ENCODE results near the gene FFAR3. TPM values are rescaled to one million over a fixed set of nuclear protein-coding genes. Genes with fewer than 3 reads are reported as not detected.

The FFAR3 gene
- polyA plus RNA-seq, 2 of the 4 experiments (the other 2 are of a cell fraction) = not detected

GRCh38 chr19:35397064-35397463 lies 38.8 kb downstream of the FFAR3 start:
- no peak overlapping the region for H3K4me2 ChIP-seq
- H3K4me3 ChIP-seq = no peak overlapping the region
- ATAC-seq (no peak; a peak in 1 of 6 replicates), DNase-seq (ENCODE audit: low read depth in 1 of 2, low spot score in 1 of 2) (no peak), FAIRE-seq (no peak)
- no peaks in the 10 kb centered on the region for H3K9me3 ChIP-seq
- POLR2A ChIA-PET = no interaction called here
- 76% methylated on average over 6 of the region's 6 CpGs for WGBS (ENCODE audit: missing lambda C conversion rate)
- TF ChIP-seq JUN (IDR thresholded peaks at IDR 0.05) (no peak), HOXA7 (CRISPR knock-in tag; IDR thresholded peaks at IDR 0.05) (no peak), ESRRA (IDR thresholded peaks at IDR 0.05; ENCODE audit: borderline replicate concordance, low read length) (no peak), GATA3 (IDR thresholded peaks at IDR 0.05; ENCODE audit: borderline replicate concordance) (no peak), BHLHE40 (IDR thresholded peaks at IDR 0.05; ENCODE audit: low read depth, low read length) (no peak), TFCP2L1 (CRISPR knock-in tag; IDR thresholded peaks at IDR 0.05) (no peak), TP53 (CRISPR knock-in tag; IDR thresholded peaks at IDR 0.05) (no peak), KDM5A (IDR thresholded peaks at IDR 0.05) (no peak)
- no peaks in the 10 kb centered on the region for H3K4me1 ChIP-seq
- CTCF ChIA-PET = interaction anchor here (1.0 to 2.3 kb wide), 3 partner anchors 9 to 152 kb away, joined by 3 to 6 read pairs (median 4); partner anchors contain the start of gene FFAR3
- H3K27ac ChIP-seq = no peak overlapping the region

GRCh38 chr19:35398570-35398969 lies 40.3 kb downstream of the FFAR3 start:
- no peak overlapping the region for H3K27ac ChIP-seq
- 48% methylated on average over 12 of the region's 12 CpGs for WGBS (ENCODE audit: missing lambda C conversion rate)
- no peaks in the 10 kb centered on the region for H3K4me1 ChIP-seq
- POLR2A ChIA-PET = no interaction called here
- CTCF ChIA-PET = interaction anchor here (0.5 kb wide), 1 partner anchor 482 kb away, joined by 3 read pairs; no protein-coding TSS in a partner anchor
- ATAC-seq = no peak
- no peaks in the 10 kb centered on the region for H3K9me3 ChIP-seq
- TF ChIP-seq BCL3 (IDR thresholded peaks at IDR 0.05) = no peak
- TF ChIP-seq TFCP2L1 (CRISPR knock-in tag; IDR thresholded peaks at IDR 0.05) = no peak
- TF ChIP-seq FOSL2 (IDR thresholded peaks at IDR 0.05) = no peak
- TF ChIP-seq FOSL2 (CRISPR knock-in tag; IDR thresholded peaks at IDR 0.05) = no peak
- TF ChIP-seq MAX (IDR thresholded peaks at IDR 0.05) = no peak
- no peak for TF ChIP-seq MYC (IDR thresholded peaks at IDR 0.05; ENCODE audit: borderline replicate concordance, low read length)
- H3K4me2 ChIP-seq = no peak overlapping the region
- DNase-seq (ENCODE audit: low read depth in 1 of 2, low spot score in 1 of 2) = no peak
- no peak for FAIRE-seq
- no peak overlapping the region for H3K4me3 ChIP-seq

- CTCF ChIA-PET = interaction anchor here (1.0 kb wide), 1 partner anchor 88 kb away, joined by 3 read pairs; no protein-coding TSS in a partner anchor
- Histone ChIP-seq H3K4me3 (no peak overlapping the region), H3K4me2 (no peak overlapping the region), H3K4me1 (no peaks in the 10 kb centered on the region), H3K27ac (no peak overlapping the region), H3K9me3 (no peaks in the 10 kb centered on the region)
- no peak for TF ChIP-seq TP53 (CRISPR knock-in tag; IDR thresholded peaks at IDR 0.05)
- no peak for TF ChIP-seq ELK1 (IDR thresholded peaks at IDR 0.05; ENCODE audit: low read depth, low read length)
- no peak for TF ChIP-seq MAX (IDR thresholded peaks at IDR 0.05)
- TF ChIP-seq NFE2L2 (conservative IDR thresholded peaks at IDR 0.05; ENCODE audit: low read length) = no peak
- TF ChIP-seq RCOR1 (IDR thresholded peaks at IDR 0.05; ENCODE audit: low read depth, low read length) = no peak
- TF ChIP-seq CHD2 (IDR thresholded peaks at IDR 0.05; ENCODE audit: low read length, partially characterized antibody) = no peak
- no peak for TF ChIP-seq REST (IDR thresholded peaks at IDR 0.05)
- WGBS (ENCODE audit: missing lambda C conversion rate) = 51% methylated on average over 4 of the region's 4 CpGs
- FAIRE-seq = no peak
- no peak for DNase-seq (ENCODE audit: low read depth in 1 of 2, low spot score in 1 of 2)
- POLR2A ChIA-PET = no interaction called here
- ATAC-seq = no peak
Measured at GRCh38 chr19:35399231-35399630, 41.0 kb downstream of the FFAR3 start.

Measured in A549 (cell line).